H1 (cell line): ENCODE measurements around the gene ESYT2. TPM values are rescaled to one million over a fixed set of nuclear protein-coding genes. Genes with fewer than 3 reads are reported as not detected.

Source experiments
- CTCF ChIA-PET: fragments of 300-600 bp; sonication (Branson Sonifier 250); formaldehyde crosslinking; loops from one replicate; lab custom pipeline; 2021; ENCODE audit not compliant: partially characterized antibody; lab: Charles Lee
- POLR2A ChIA-PET: fragments of 300-600 bp; sonication (Branson Sonifier 250); formaldehyde crosslinking; loops from one replicate; lab custom pipeline; 2021; ENCODE audit warnings: inconsistent platforms; ENCODE audit not compliant: partially characterized antibody; lab: Charles Lee
- DNase-seq, 2 experiments: peaks; one replicate each; pipeline versions ENCODE4 v3.0.0 to v3.0.0-alpha.2; 2010 to 2022; ENCODE audit warnings: low spot score in 2 of 2, low read depth in 1 of 2, mixed read lengths in 1 of 2
- FAIRE-seq: peaks from 2 replicates; lab custom pipeline; 2011; peaks lifted over from hg19 to GRCh38; lab: Jason Lieb, UNC
- H2AFZ ChIP-seq: 2 replicates; pipeline ENCODE4 v1.8.1; 2012; ENCODE audit warnings: low read length, inconsistent platforms
- H2AK5ac ChIP-seq: 2 replicates; pipeline ENCODE4 v1.6.1; 2013; ENCODE audit warnings: low read depth, low read length
- H2BK120ac ChIP-seq: replicated peaks from 2 replicates; pipeline ENCODE3; 2013; ENCODE audit warnings: low read depth, low read length, inconsistent platforms
- H2BK12ac ChIP-seq: 2 replicates; pipeline ENCODE4 v1.6.1; 2013; ENCODE audit warnings: low read depth, low read length
- H2BK15ac ChIP-seq: 2 replicates; pipeline ENCODE4 v1.6.1; 2013; ENCODE audit warnings: low read length
- H2BK20ac ChIP-seq: 2 replicates; pipeline ENCODE4 v1.6.1; 2013; ENCODE audit warnings: low read length
- H2BK5ac ChIP-seq: 2 replicates; pipeline ENCODE4 v1.6.1; 2013; ENCODE audit warnings: low read depth, low read length
- H3K14ac ChIP-seq: 2 replicates; pipeline ENCODE4 v1.6.1; 2013; ENCODE audit warnings: inconsistent platforms; ENCODE audit not compliant: insufficient read length
- H3K18ac ChIP-seq: 2 replicates; pipeline ENCODE4 v1.6.1; 2013; ENCODE audit warnings: low read length; ENCODE audit errors: extremely low read depth
- H3K23ac ChIP-seq: 2 replicates; pipeline ENCODE4 v1.6.1; 2013; ENCODE audit warnings: inconsistent platforms; ENCODE audit not compliant: insufficient read length
- H3K23me2 ChIP-seq: 2 replicates; pipeline ENCODE4 v1.6.1; 2013; ENCODE audit warnings: low read depth, low read length
- H3K27ac ChIP-seq: 2 replicates; pipeline ENCODE4 v1.6.1; 2011; ENCODE audit warnings: low read depth, low read length, inconsistent platforms
- H3K27me3 ChIP-seq, 4 experiments: replicated peaks in 1 of 4; 1 replicate in 1 of 4; 2 replicates in 3 of 4; pipeline versions ENCODE4 v1.6.1 to v1.8.1; 2011 to 2013; ENCODE audit warnings: low read length in 3 of 4, mild to moderate bottlenecking in 3 of 4, inconsistent platforms in 2 of 4, mixed read lengths in 2 of 4, moderate library complexity in 1 of 4; ENCODE audit not compliant: control insufficient read depth in 3 of 4, insufficient read depth in 3 of 4; ENCODE audit errors: extremely low read depth in 1 of 4
- H3K36me3 ChIP-seq, 4 experiments: 2 replicates each; pipeline versions ENCODE4 v1.6.1 to v1.8.1; 2011 to 2013; ENCODE audit warnings: mild to moderate bottlenecking in 4 of 4, low read length in 3 of 4, moderate library complexity in 2 of 4, control low read depth in 1 of 4, inconsistent platforms in 1 of 4; ENCODE audit not compliant: insufficient read depth in 4 of 4, control insufficient read depth in 2 of 4
- H3K4ac ChIP-seq: replicated peaks from 2 replicates; pipeline ENCODE3; 2013; ENCODE audit warnings: low read length, low read depth, mixed read lengths, inconsistent platforms; ENCODE audit not compliant: insufficient read length
- H3K4me1 ChIP-seq, 4 experiments: replicated peaks in 1 of 4; 1 replicate in 1 of 4; 2 replicates in 3 of 4; pipeline versions ENCODE4 v1.6.1 to v1.8.1; 2011 to 2013; ENCODE audit warnings: low read length in 3 of 4, inconsistent platforms in 2 of 4, mixed read lengths in 1 of 4; ENCODE audit not compliant: insufficient read depth in 4 of 4, control insufficient read depth in 3 of 4
- H3K4me2 ChIP-seq, 2 experiments: 2 replicates each; pipeline versions ENCODE4 v1.6.1 to v1.8.1; 2011 to 2013; ENCODE audit warnings: low read depth in 2 of 2, low read length in 2 of 2, control low read depth in 1 of 2, inconsistent platforms in 1 of 2, mild to moderate bottlenecking in 1 of 2; ENCODE audit not compliant: insufficient read depth in 1 of 2
- H3K4me3 ChIP-seq, 4 experiments: fragments of 200-600, 300-600 bp in 1 of 4; sonication (generic), shearing (Covaris generic), sonication (Bioruptor Twin) in 1 of 4; 2 replicates each; pipeline versions ENCODE4 v1.5.1 to v1.8.1; 2011 to 2016; ENCODE audit warnings: low read length in 4 of 4, low read depth in 3 of 4, control low read depth in 2 of 4, inconsistent platforms in 2 of 4, mild to moderate bottlenecking in 2 of 4, mixed read lengths in 1 of 4, moderate library complexity in 1 of 4; ENCODE audit not compliant: insufficient read depth in 2 of 4; ENCODE audit errors: extremely low read depth in 1 of 4
- H3K56ac ChIP-seq: replicated peaks from 2 replicates; pipeline ENCODE3; 2013; ENCODE audit warnings: low read depth, mild to moderate bottlenecking, mixed read lengths, low read length, inconsistent platforms; ENCODE audit not compliant: insufficient read length
- H3K79me1 ChIP-seq: 2 replicates; pipeline ENCODE4 v1.6.1; 2013; ENCODE audit warnings: low read depth, low read length, control low read depth
- H3K79me2 ChIP-seq, 2 experiments: 2 replicates each; pipeline versions ENCODE4 v1.6.1 to v1.8.1; 2012 to 2013; ENCODE audit warnings: low read length in 2 of 2, mild to moderate bottlenecking in 2 of 2, inconsistent platforms in 1 of 2; ENCODE audit not compliant: insufficient read depth in 2 of 2, control insufficient read depth in 1 of 2
- H3K9ac ChIP-seq, 4 experiments: replicated peaks in 1 of 4; 1 replicate in 1 of 4; 2 replicates in 3 of 4; pipeline versions ENCODE4 v1.6.1 to v1.8.1; 2011 to 2013; ENCODE audit warnings: low read depth in 3 of 4, low read length in 3 of 4, control low read depth in 2 of 4, mild to moderate bottlenecking in 2 of 4, moderate library complexity in 2 of 4, inconsistent platforms in 1 of 4; ENCODE audit errors: extremely low read depth in 1 of 4
- H3K9me3 ChIP-seq, 2 experiments: 2 replicates each; pipeline versions ENCODE4 v1.6.1 to v1.8.1; 2012 to 2013; ENCODE audit warnings: mild to moderate bottlenecking in 2 of 2, moderate library complexity in 2 of 2, control low read depth in 1 of 2, inconsistent platforms in 1 of 2, low read depth in 1 of 2, low read length in 1 of 2, mixed read lengths in 1 of 2; ENCODE audit not compliant: insufficient read depth in 2 of 2
- H4K20me1 ChIP-seq, 2 experiments: replicated peaks in 1 of 2; 2 replicates each; pipeline versions ENCODE3 to v1.8.1; 2011 to 2013; ENCODE audit warnings: inconsistent platforms in 2 of 2, low read length in 2 of 2, mild to moderate bottlenecking in 1 of 2; ENCODE audit not compliant: insufficient read depth in 2 of 2, control insufficient read depth in 1 of 2
- H4K5ac ChIP-seq: 2 replicates; pipeline ENCODE4 v1.6.1; 2013; ENCODE audit warnings: low read length, low read depth, mixed read lengths, inconsistent platforms; ENCODE audit not compliant: insufficient read length
- H4K8ac ChIP-seq: 2 replicates; pipeline ENCODE4 v1.8.0; 2013; ENCODE audit warnings: mild to moderate bottlenecking, moderate library complexity, low read length, inconsistent platforms; ENCODE audit not compliant: insufficient read depth; ENCODE audit errors: extremely low read depth
- H4K91ac ChIP-seq: replicated peaks from 2 replicates; pipeline ENCODE3; 2013; ENCODE audit warnings: low read length, mixed read lengths, inconsistent platforms; ENCODE audit not compliant: insufficient read length
- EGR1 ChIP-seq: IDR thresholded peaks from 2 replicates; pipeline ENCODE4 v1.6.1; 2011; ENCODE audit warnings: low read depth, low read length, borderline replicate concordance
- GABPA ChIP-seq: IDR thresholded peaks from 2 replicates; pipeline ENCODE4 v1.6.1; 2011; ENCODE audit warnings: mild to moderate bottlenecking, low read length, moderate library complexity, borderline replicate concordance; ENCODE audit not compliant: insufficient read depth
- JUND ChIP-seq: IDR thresholded peaks from 2 replicates; pipeline ENCODE4 v1.6.1; 2011; ENCODE audit warnings: mild to moderate bottlenecking, improper control_type of control experiment, low read length
- MAFK ChIP-seq: IDR thresholded peaks from 2 replicates; pipeline ENCODE4 v1.6.1; 2012; ENCODE audit warnings: low read depth, mild to moderate bottlenecking, improper control_type of control experiment, low read length
- RNF2 ChIP-seq: fragments of 200-900, 300-1000 bp; sonication (generic); IDR thresholded peaks from 2 replicates; pipeline ENCODE4 v1.7.1; 2016; ENCODE audit warnings: borderline replicate concordance, low read depth, mild to moderate bottlenecking, antibody characterized with exemption, low read length; ENCODE audit not compliant: poor library complexity, severe bottlenecking; ENCODE audit errors: missing control alignments
- WGBS, 2 experiments: shearing (Covaris generic) in 1 of 2; methylation state at CpG; one replicate each; pipeline versions ENCODE4 v1.1.6 to v1.1.7; 2013 to 2015; ENCODE audit warnings: low lambda C conversion rate in 2 of 2, mixed read lengths in 2 of 2, inconsistent platforms in 1 of 2, low coverage in 1 of 2, missing lambda C conversion rate in 1 of 2; ENCODE audit not compliant: insufficient replicate concordance in 2 of 2, insufficient coverage in 1 of 2, insufficient read length in 1 of 2; ENCODE audit errors: extremely low coverage in 1 of 2, missing lambda C conversion rate in 1 of 2; 5-methylcytosine and 5-hydroxymethylcytosine counted together
- polyA plus RNA-seq, 7 experiments: library from polyadenylated mRNA; depleted of rRNA in 3 of 7; stranded (reverse) in 5 of 7; unstranded in 2 of 7; fragments of >200 nt in 5 of 7; fragments of 200-250 nt in 2 of 7; gene quantifications; 1 replicate in 5 of 7; 2 replicates in 1 of 7; 4 replicates in 1 of 7; pipeline versions ENCODE4 v1.2.1 to v1.2.3, GENCODE V29; 2011 to 2013; ENCODE audit warnings: missing spikeins in 2 of 7, mixed read lengths in 2 of 7
- total RNA-seq: library from RNA; stranded (reverse); fragmentation: NEBNext Ultra II Directional; extraction: Animal tissue kit (Norgen Biotek cat#: 25700); gene quantifications from 2 replicates; pipeline ENCODE4 v1.2.1, GENCODE V29; 2021
- TF ChIP-seq, protein P1 (sequence below): IDR thresholded peaks from 2 replicates; pipeline ENCODE4 v1.6.1; 2012; ENCODE audit warnings: low read length, inconsistent platforms
- TF ChIP-seq, protein P2 (sequence below), 3 experiments: IDR thresholded peaks; 1 replicate in 2 of 3; 2 replicates in 1 of 3; pipeline versions ENCODE4 v1.5.1 to v1.6.1; 2011; ENCODE audit warnings: low read length in 3 of 3, mild to moderate bottlenecking in 3 of 3, inconsistent platforms in 2 of 3, low read depth in 1 of 3, moderate library complexity in 1 of 3; ENCODE audit not compliant: insufficient read depth in 1 of 3; ENCODE audit errors: control extremely low read depth in 1 of 3

ESYT2 gene
- total and polyA plus RNA-seq, 2 of the 8 experiments (the other 6 are each of a cell fraction or from before 2014, with no cell fraction given), result 27.0 to 37.5 TPM

DNA sequence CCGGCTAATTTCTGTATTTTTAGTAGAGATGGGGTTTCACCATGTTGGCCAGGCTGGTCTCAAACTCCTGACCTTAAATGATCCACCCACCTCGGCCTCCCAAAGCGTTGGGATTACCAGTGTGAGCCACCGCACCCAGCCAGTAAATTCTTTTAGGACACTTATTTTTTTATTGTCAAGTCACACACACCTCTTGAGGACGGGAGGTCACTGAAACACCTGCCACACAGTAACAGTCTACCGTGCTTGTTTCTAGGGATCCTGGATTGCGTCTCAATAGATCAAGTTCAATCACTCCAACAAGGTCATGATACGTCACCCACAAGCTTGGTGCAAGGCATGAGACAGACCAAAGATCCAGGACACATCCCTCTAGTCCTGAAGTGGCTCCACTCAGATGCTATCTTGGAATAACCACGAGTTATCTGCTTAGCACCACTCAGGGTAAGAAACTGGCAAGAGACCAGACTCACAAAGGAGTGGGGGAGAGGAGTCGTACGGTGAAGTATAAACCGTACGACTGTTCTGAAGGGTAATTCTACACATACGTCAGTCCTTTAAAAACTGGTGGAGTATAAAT is 65.8 kb downstream of the ESYT2 start:
- no peaks in the 10 kb centered on the region for H3K9me3 ChIP-seq
- 94% methylated on average over 14 of the region's 14 CpGs; no CpG with 5 or more reads in 1 of the 2 experiments for WGBS, 2 experiments
- no peak overlapping the region for H3K23ac ChIP-seq
- H3K4me2 ChIP-seq, result no peak overlapping the region
- H3K23me2 ChIP-seq, result no peaks in the 10 kb centered on the region
- H3K27ac ChIP-seq, result no peak overlapping the region
- no peak overlapping the region for H2BK12ac ChIP-seq
- no peak overlapping the region for H3K14ac ChIP-seq
- H2BK120ac ChIP-seq, result no peak overlapping the region
- no peaks in the 10 kb centered on the region for H3K4me1 ChIP-seq
- no peak overlapping the region for H2AK5ac ChIP-seq
- H3K18ac ChIP-seq, result no peak overlapping the region
- FAIRE-seq (no peak), DNase-seq (no peak)
- H4K8ac ChIP-seq, result no peak overlapping the region
- H3K36me3 ChIP-seq, result peaks cover 3 to 22% (median 14%) of the 10 kb centered on the region in 4 experiments; a peak in 6 of 8 replicates
- H2BK20ac ChIP-seq, result no peak overlapping the region
- no peaks in the 10 kb centered on the region for H3K79me2 ChIP-seq
- ChIA-PET POLR2A (interaction anchor here (1.7 kb wide), 1 partner anchor 9 kb away, joined by 6 read pairs; no protein-coding TSS in a partner anchor), CTCF (interaction anchor here (1.0 to 1.7 kb wide), 5 partner anchors 9 to 95 kb away, joined by 3 to 4 read pairs (median 3); no protein-coding TSS in a partner anchor)
- no peaks in the 10 kb centered on the region for H4K20me1 ChIP-seq
- H3K9ac ChIP-seq, result no peak overlapping the region
- H4K91ac ChIP-seq, result no peak overlapping the region
- H3K4me3 ChIP-seq, result no peak overlapping the region
- no peak overlapping the region for H4K5ac ChIP-seq
- H2BK5ac ChIP-seq, result no peak overlapping the region
- H3K27me3 ChIP-seq, result no peaks in the 10 kb centered on the region
- H3K56ac ChIP-seq, result no peak overlapping the region
- no peaks in the 10 kb centered on the region for H3K79me1 ChIP-seq
- H2BK15ac ChIP-seq, result no peak overlapping the region
- H2AFZ ChIP-seq, result no peak overlapping the region
- H3K4ac ChIP-seq, result no peak overlapping the region
- TF ChIP-seq EGR1, result no peak
- TF ChIP-seq MAFK, result no peak
- TF ChIP-seq, protein P1, sequence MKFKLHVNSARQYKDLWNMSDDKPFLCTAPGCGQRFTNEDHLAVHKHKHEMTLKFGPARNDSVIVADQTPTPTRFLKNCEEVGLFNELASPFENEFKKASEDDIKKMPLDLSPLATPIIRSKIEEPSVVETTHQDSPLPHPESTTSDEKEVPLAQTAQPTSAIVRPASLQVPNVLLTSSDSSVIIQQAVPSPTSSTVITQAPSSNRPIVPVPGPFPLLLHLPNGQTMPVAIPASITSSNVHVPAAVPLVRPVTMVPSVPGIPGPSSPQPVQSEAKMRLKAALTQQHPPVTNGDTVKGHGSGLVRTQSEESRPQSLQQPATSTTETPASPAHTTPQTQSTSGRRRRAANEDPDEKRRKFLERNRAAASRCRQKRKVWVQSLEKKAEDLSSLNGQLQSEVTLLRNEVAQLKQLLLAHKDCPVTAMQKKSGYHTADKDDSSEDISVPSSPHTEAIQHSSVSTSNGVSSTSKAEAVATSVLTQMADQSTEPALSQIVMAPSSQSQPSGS, result no peak
- TF ChIP-seq JUND, result no peak
- TF ChIP-seq, protein P2, sequence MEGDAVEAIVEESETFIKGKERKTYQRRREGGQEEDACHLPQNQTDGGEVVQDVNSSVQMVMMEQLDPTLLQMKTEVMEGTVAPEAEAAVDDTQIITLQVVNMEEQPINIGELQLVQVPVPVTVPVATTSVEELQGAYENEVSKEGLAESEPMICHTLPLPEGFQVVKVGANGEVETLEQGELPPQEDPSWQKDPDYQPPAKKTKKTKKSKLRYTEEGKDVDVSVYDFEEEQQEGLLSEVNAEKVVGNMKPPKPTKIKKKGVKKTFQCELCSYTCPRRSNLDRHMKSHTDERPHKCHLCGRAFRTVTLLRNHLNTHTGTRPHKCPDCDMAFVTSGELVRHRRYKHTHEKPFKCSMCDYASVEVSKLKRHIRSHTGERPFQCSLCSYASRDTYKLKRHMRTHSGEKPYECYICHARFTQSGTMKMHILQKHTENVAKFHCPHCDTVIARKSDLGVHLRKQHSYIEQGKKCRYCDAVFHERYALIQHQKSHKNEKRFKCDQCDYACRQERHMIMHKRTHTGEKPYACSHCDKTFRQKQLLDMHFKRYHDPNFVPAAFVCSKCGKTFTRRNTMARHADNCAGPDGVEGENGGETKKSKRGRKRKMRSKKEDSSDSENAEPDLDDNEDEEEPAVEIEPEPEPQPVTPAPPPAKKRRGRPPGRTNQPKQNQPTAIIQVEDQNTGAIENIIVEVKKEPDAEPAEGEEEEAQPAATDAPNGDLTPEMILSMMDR (IDR thresholded peaks at IDR 0.05; ENCODE audit: control extremely low read depth in 1 of 3, insufficient read depth in 1 of 3, low read depth in 1 of 3, low read length in 3 of 3), result no peak
- TF ChIP-seq GABPA, result no peak
- no peak for TF ChIP-seq RNF2
